Neural cell (in vitro differentiated cells): ENCODE results near the gene FAM20C.

Experiments used
- CTCF ChIP-seq: fragments of 450-650 bp; IDR thresholded peaks from 2 replicates; pipeline ENCODE4 v1.5.1; 2014; ENCODE audit warnings: antibody characterized with exemption, mild to moderate bottlenecking, moderate library complexity; ENCODE audit not compliant: poor library complexity, severe bottlenecking
- EP300 ChIP-seq: fragments of 450-650 bp; conservative IDR thresholded peaks from 2 replicates; pipeline ENCODE4 v1.6.1; 2014; ENCODE audit warnings: antibody characterized with exemption, mild to moderate bottlenecking, moderate library complexity; ENCODE audit not compliant: poor library complexity, severe bottlenecking
- EZH2 ChIP-seq: fragments of 200-600, 300-800 bp; shearing (Covaris generic), sonication (generic); IDR thresholded peaks from 2 replicates; pipeline ENCODE4 v1.6.1; 2014; ENCODE audit warnings: antibody characterized with exemption, low read length, borderline replicate concordance, mild to moderate bottlenecking; ENCODE audit not compliant: insufficient read depth, poor library complexity, severe bottlenecking
- POLR2AphosphoS5 ChIP-seq: IDR thresholded peaks from 2 replicates; pipeline ENCODE4 v1.6.1; 2012
- SMC3 ChIP-seq: fragments of 450-650 bp; conservative IDR thresholded peaks from 2 replicates; pipeline ENCODE4 v1.6.1; 2014; ENCODE audit warnings: antibody characterized with exemption, mild to moderate bottlenecking, moderate library complexity; ENCODE audit not compliant: poor library complexity

- TF ChIP-seq CTCF (no peak), EZH2 (no peak), SMC3 (no peak), POLR2AphosphoS5 (no peak), EP300 (no peak)
Measured at GRCh38 chr7:240146-240676, 47.8 kb downstream of the FAM20C start.
